ENCODE measurements around the gene PRKN. TPM values are rescaled to one million over a fixed set of nuclear protein-coding genes. Genes with fewer than 3 reads are reported as not detected.

PRKN gene
- total RNA-seq, 2 donors from 2014 or later = 3.3 to 4.8 TPM

DNA sequence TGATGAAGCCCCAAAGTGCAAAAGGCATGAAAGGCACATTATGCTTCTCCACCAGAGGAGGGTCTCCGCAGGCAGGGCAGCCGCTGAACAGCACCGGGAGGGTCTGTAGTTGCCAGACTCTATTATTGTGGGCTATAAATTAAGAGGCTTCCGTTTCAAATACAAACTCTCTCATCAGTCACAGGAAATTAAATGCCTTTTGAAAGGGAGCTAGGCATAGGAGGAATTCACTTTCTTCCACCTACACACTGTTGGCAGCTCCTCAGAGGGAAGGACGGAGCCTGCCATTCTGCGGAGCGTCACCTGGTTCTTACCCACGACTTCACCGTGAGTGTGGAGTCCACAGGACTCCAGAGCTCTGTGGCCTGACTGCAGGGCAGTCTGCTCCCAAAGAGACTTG lies 1312.9 kb downstream of the PRKN start:
- TF ChIP-seq, protein P1, sequence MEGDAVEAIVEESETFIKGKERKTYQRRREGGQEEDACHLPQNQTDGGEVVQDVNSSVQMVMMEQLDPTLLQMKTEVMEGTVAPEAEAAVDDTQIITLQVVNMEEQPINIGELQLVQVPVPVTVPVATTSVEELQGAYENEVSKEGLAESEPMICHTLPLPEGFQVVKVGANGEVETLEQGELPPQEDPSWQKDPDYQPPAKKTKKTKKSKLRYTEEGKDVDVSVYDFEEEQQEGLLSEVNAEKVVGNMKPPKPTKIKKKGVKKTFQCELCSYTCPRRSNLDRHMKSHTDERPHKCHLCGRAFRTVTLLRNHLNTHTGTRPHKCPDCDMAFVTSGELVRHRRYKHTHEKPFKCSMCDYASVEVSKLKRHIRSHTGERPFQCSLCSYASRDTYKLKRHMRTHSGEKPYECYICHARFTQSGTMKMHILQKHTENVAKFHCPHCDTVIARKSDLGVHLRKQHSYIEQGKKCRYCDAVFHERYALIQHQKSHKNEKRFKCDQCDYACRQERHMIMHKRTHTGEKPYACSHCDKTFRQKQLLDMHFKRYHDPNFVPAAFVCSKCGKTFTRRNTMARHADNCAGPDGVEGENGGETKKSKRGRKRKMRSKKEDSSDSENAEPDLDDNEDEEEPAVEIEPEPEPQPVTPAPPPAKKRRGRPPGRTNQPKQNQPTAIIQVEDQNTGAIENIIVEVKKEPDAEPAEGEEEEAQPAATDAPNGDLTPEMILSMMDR (conservative IDR thresholded peaks at IDR 0.05) = no peak
- H3K27me3 ChIP-seq (ENCODE audit: control insufficient read depth, insufficient read depth, low read length, poor library complexity, severe bottlenecking) = no peaks in the 10 kb centered on the region
- Mint-ChIP-seq H3K27ac (no peak overlapping the region), H3K4me1 (peaks cover 28% of the 10 kb centered on the region), H3K27me3 (ENCODE audit: insufficient read depth) (peaks cover 4% of the 10 kb centered on the region), H3K36me3 (ENCODE audit: low read depth) (no peaks in the 10 kb centered on the region), H3K9me3 (peaks cover 3% of the 10 kb centered on the region), H3K4me3 (no peak overlapping the region)
- peak overlapping the region; percentile 41 for H3K27ac ChIP-seq (ENCODE audit: low read depth, low read length)
- H3K4me1 ChIP-seq (ENCODE audit: control insufficient read depth, insufficient read depth, low read length) = peaks cover 14% of the 10 kb centered on the region
- H3K4me3 ChIP-seq (ENCODE audit: low read length) = no peak overlapping the region
- WGBS, 2 experiments (ENCODE audit: insufficient coverage in 1 of 2, insufficient read length in 1 of 2) = 85 to 89% methylated on average over 5 to 9 of the region's 9 CpGs
- H3K9me3 ChIP-seq (ENCODE audit: control insufficient read depth, low read length) = peaks cover 14% of the 10 kb centered on the region
- no peaks in the 10 kb centered on the region for H3K36me3 ChIP-seq (ENCODE audit: control insufficient read depth, insufficient read depth, low read length)
- H3K9ac ChIP-seq (ENCODE audit: extremely low read depth, low read length, poor library complexity, severe bottlenecking) = no peak overlapping the region
- no peak for DNase-seq

DNA sequence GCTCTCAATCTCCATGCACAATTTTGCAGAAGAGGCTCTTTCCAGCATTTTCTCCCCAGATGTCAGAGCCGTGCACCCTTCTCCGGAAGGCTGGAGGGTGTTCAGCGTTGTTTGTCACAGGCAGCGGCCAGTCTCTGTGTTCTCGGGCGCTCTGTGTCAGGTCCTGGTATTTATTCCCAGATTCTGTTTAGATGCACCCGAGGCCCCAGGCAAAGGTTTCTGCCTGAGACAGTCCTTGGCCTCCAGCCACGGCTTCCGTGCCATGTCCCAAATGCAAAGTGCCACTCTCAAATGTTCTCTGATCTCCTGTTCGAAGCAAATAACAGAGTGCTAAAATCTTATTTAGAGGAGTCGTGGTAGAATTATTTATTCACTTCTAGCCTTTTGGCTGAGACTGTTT lies 1313.4 kb downstream of the PRKN start:
- no peak overlapping the region for H3K27ac Mint-ChIP-seq
- Histone ChIP-seq H3K36me3 (ENCODE audit: control insufficient read depth, insufficient read depth, low read length) (no peaks in the 10 kb centered on the region), H3K27me3 (ENCODE audit: control insufficient read depth, insufficient read depth, low read length, poor library complexity, severe bottlenecking) (no peaks in the 10 kb centered on the region), H3K4me1 (ENCODE audit: control insufficient read depth, insufficient read depth, low read length) (peaks cover 14% of the 10 kb centered on the region), H3K9me3 (ENCODE audit: control insufficient read depth, low read length) (peaks cover 14% of the 10 kb centered on the region), H3K4me3 (ENCODE audit: low read length) (no peak overlapping the region), H3K9ac (ENCODE audit: extremely low read depth, low read length, poor library complexity, severe bottlenecking) (no peak overlapping the region), H3K27ac (ENCODE audit: low read depth, low read length) (peak overlapping the region; percentile 24)
- no peak overlapping the region for H3K4me3 Mint-ChIP-seq
- TF ChIP-seq, protein P1 (conservative IDR thresholded peaks at IDR 0.05) = no peak
- peaks cover 3% of the 10 kb centered on the region for H3K9me3 Mint-ChIP-seq
- no peak for DNase-seq
- WGBS, 2 experiments (ENCODE audit: insufficient coverage in 1 of 2, insufficient read length in 1 of 2) = 95 to 97% methylated on average over 10 to 11 of the region's 11 CpGs
- peaks cover 4% of the 10 kb centered on the region for H3K27me3 Mint-ChIP-seq (ENCODE audit: insufficient read depth)
- no peaks in the 10 kb centered on the region for H3K36me3 Mint-ChIP-seq (ENCODE audit: low read depth)
- H3K4me1 Mint-ChIP-seq = peaks cover 28% of the 10 kb centered on the region

DNA sequence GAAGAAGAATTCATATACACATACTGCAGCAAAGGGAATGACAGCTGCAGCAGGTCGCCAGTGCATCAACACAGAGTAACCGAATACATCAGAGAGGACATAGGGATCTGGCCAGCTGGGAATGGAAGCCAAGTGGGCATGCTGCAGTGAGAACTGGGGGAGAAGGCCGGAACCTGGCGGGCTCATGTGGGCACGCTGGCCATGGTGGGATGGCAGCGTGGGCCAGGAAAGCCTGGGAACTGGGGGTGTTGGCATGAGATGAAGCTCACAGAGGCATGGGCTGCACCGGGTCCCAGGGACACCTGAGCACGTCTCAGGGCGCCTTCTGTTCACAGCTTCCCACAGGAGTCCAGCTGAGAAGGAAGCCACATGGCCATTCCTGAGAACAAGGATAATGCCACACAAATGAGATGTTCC lies 1314.2 kb downstream of the PRKN start:
- DNase-seq = no peak
- Mint-ChIP-seq H3K36me3 (ENCODE audit: low read depth) (no peaks in the 10 kb centered on the region), H3K27ac (no peak overlapping the region), H3K27me3 (ENCODE audit: insufficient read depth) (peaks cover 4% of the 10 kb centered on the region), H3K4me1 (peaks cover 24% of the 10 kb centered on the region), H3K4me3 (no peak overlapping the region), H3K9me3 (peaks cover 3% of the 10 kb centered on the region)
- TF ChIP-seq, protein P1 (conservative IDR thresholded peaks at IDR 0.05) = no peak
- no peaks in the 10 kb centered on the region for H3K36me3 ChIP-seq (ENCODE audit: control insufficient read depth, insufficient read depth, low read length)
- peaks cover 14% of the 10 kb centered on the region for H3K9me3 ChIP-seq (ENCODE audit: control insufficient read depth, low read length)
- WGBS, 2 experiments (ENCODE audit: insufficient coverage in 1 of 2, insufficient read length in 1 of 2) = 92 to 94% methylated on average over 9 of the region's 9 CpGs
- no peak overlapping the region for H3K4me3 ChIP-seq (ENCODE audit: low read length)
- H3K4me1 ChIP-seq (ENCODE audit: control insufficient read depth, insufficient read depth, low read length) = peaks cover 10% of the 10 kb centered on the region
- H3K27ac ChIP-seq (ENCODE audit: low read depth, low read length) = no peak overlapping the region
- no peak overlapping the region for H3K9ac ChIP-seq (ENCODE audit: extremely low read depth, low read length, poor library complexity, severe bottlenecking)
- no peaks in the 10 kb centered on the region for H3K27me3 ChIP-seq (ENCODE audit: control insufficient read depth, insufficient read depth, low read length, poor library complexity, severe bottlenecking)

Data from endodermal cell (in vitro differentiated cells).